Measurements from ENCODE around the gene AK4. TPM values are rescaled to one million over a fixed set of nuclear protein-coding genes. Genes with fewer than 3 reads are reported as not detected.
A peak's percentile ranks its signal among the peaks of the same experiment; 100 is the strongest.
"Not testable (repeated sequence)": the region's sequence is repeated elsewhere in the genome, so short reads cannot be mapped to it uniquely, and the experiment has no call there.

Gene AK4
- total and polyA plus RNA-seq, 2 experiments from 2014 or later: 65.4 to 110 TPM

- peak overlapping the region; percentile 59 for H3K4me2 ChIP-seq (ENCODE audit: unreplicated experiment)
- in situ Hi-C loops (cut with MboI): no loop called here
- no peaks in the 10 kb centered on the region for H4K20me1 ChIP-seq (ENCODE audit: insufficient read depth)
Observed at GRCh38 chr1:65141394-65141793, 6.6 kb upstream of the AK4 start.

GRCh38 chr1:65141918-65142317 lies 6.1 kb upstream of the AK4 start:
- Histone ChIP-seq H3K27me3 (replicated peaks; ENCODE audit: insufficient read depth) (no peaks in the 10 kb centered on the region), H3K9me2 (ENCODE audit: insufficient read depth) (no peaks in the 10 kb centered on the region), H2AFZ (peak overlapping the region; percentile 81; the same call in 1 of the 2 replicates), H3K27ac (no peak overlapping the region), H3K79me2 (ENCODE audit: insufficient read depth) (no peaks in the 10 kb centered on the region), H3K4me1 (ENCODE audit: insufficient read depth) (peaks cover 9% of the 10 kb centered on the region; the same call in 1 of the 2 replicates), H3K9me3 (ENCODE audit: low read depth) (no peaks in the 10 kb centered on the region), H3K36me3 (ENCODE audit: low read depth) (no peaks in the 10 kb centered on the region), H3K4me2 (ENCODE audit: unreplicated experiment) (peak overlapping the region; percentile 59), H4K20me1 (ENCODE audit: insufficient read depth) (no peaks in the 10 kb centered on the region), H3K4me3 (no peak overlapping the region), H3K9ac (no peak overlapping the region), H3F3A (ENCODE audit: insufficient read depth) (peaks cover 8% of the 10 kb centered on the region)
- no peak for TF ChIP-seq EZH2phosphoT487 (IDR thresholded peaks at IDR 0.05; ENCODE audit: insufficient read depth, low read depth)
- TF ChIP-seq EZH2 (IDR thresholded peaks at IDR 0.05; ENCODE audit: insufficient read depth, poor library complexity, severe bottlenecking): no peak
- DNase-seq: no peak
- in situ Hi-C loops (cut with MboI): no loop called here

More at GRCh38 chr1:65141394-65141793, 6.6 kb upstream of the AK4 start:
- Histone ChIP-seq H3K27me3 (replicated peaks; ENCODE audit: insufficient read depth) (no peaks in the 10 kb centered on the region), H3K9me2 (ENCODE audit: insufficient read depth) (no peaks in the 10 kb centered on the region), H3K9me3 (ENCODE audit: low read depth) (no peaks in the 10 kb centered on the region), H3K36me3 (ENCODE audit: low read depth) (no peaks in the 10 kb centered on the region), H3K79me2 (ENCODE audit: insufficient read depth) (no peaks in the 10 kb centered on the region), H3K4me3 (no peak overlapping the region), H3K9ac (no peak overlapping the region), H3K4me1 (ENCODE audit: insufficient read depth) (peaks cover 9% of the 10 kb centered on the region; the same call in 1 of the 2 replicates), H3K27ac (no peak overlapping the region), H2AFZ (peak overlapping the region; percentile 81), H3F3A (ENCODE audit: insufficient read depth) (peaks cover 8% of the 10 kb centered on the region)
- peak; percentile 69 for DNase-seq
- WGBS, 2 experiments (ENCODE audit: low coverage in 1 of 2, low lambda C conversion rate in 2 of 2, missing lambda C conversion rate in 2 of 2): 6 to 9% methylated on average over 4 of the region's 4 CpGs
- TF ChIP-seq EZH2phosphoT487 (IDR thresholded peaks at IDR 0.05; ENCODE audit: insufficient read depth, low read depth) (no peak), EZH2 (IDR thresholded peaks at IDR 0.05; ENCODE audit: insufficient read depth, poor library complexity, severe bottlenecking) (no peak)

- H3K4me3 ChIP-seq; H3F3A ChIP-seq (ENCODE audit: insufficient read depth); H3K9me3 ChIP-seq (ENCODE audit: low read depth); H3K4me1 ChIP-seq (ENCODE audit: insufficient read depth); H3K27ac ChIP-seq; H3K27me3 ChIP-seq (replicated peaks; ENCODE audit: insufficient read depth); DNase-seq; H3K79me2 ChIP-seq (ENCODE audit: insufficient read depth); H3K9me2 ChIP-seq (ENCODE audit: insufficient read depth); H3K36me3 ChIP-seq (ENCODE audit: low read depth); H4K20me1 ChIP-seq (ENCODE audit: insufficient read depth); in situ Hi-C loops (cut with MboI); H3K9ac ChIP-seq; H2AFZ ChIP-seq; H3K4me2 ChIP-seq (ENCODE audit: unreplicated experiment): not testable (repeated sequence)
- 85 to 88% methylated on average over 6 of the region's 6 CpGs for WGBS, 2 experiments (ENCODE audit: low coverage in 1 of 2, low lambda C conversion rate in 2 of 2, missing lambda C conversion rate in 2 of 2)
Observed at GRCh38 chr1:65143112-65143658, 4.8 kb upstream of the AK4 start.

- no peak for TF ChIP-seq EZH2 (IDR thresholded peaks at IDR 0.05; ENCODE audit: insufficient read depth, poor library complexity, severe bottlenecking)
- TF ChIP-seq EZH2phosphoT487 (IDR thresholded peaks at IDR 0.05; ENCODE audit: insufficient read depth, low read depth): no peak
- no peak for DNase-seq
- H4K20me1 ChIP-seq (ENCODE audit: insufficient read depth): peaks cover 6% of the 10 kb centered on the region; the same call in 1 of the 2 replicates
- no peaks in the 10 kb centered on the region for H3K27me3 ChIP-seq (replicated peaks; ENCODE audit: insufficient read depth)
- peak overlapping the region; percentile 82 for H3K4me3 ChIP-seq
- H3K4me1 ChIP-seq (ENCODE audit: insufficient read depth): 0 out of 2 replicates have a peak, but pooled peaks cover under 1% of the 10 kb centered on the region
- in situ Hi-C loops (cut with MboI): no loop called here
- 20 to 22% methylated on average over 20 of the region's 20 CpGs for WGBS, 2 experiments (ENCODE audit: low coverage in 1 of 2, low lambda C conversion rate in 2 of 2, missing lambda C conversion rate in 2 of 2)
- H3K27ac ChIP-seq: no peak overlapping the region
- peak overlapping the region; percentile 86 for H3K4me2 ChIP-seq (ENCODE audit: unreplicated experiment)
- peaks cover 31% of the 10 kb centered on the region for H3K79me2 ChIP-seq (ENCODE audit: insufficient read depth)
- H3K9ac ChIP-seq: peak overlapping the region; percentile 78
- H3K9me2 ChIP-seq (ENCODE audit: insufficient read depth): no peaks in the 10 kb centered on the region
- peaks cover 12% of the 10 kb centered on the region for H3F3A ChIP-seq (ENCODE audit: insufficient read depth)
- peak overlapping the region; percentile 89 for H2AFZ ChIP-seq
- H3K36me3 ChIP-seq (ENCODE audit: low read depth): no peaks in the 10 kb centered on the region
- H3K9me3 ChIP-seq (ENCODE audit: low read depth): no peaks in the 10 kb centered on the region
Observed at GRCh38 chr1:65146908-65147423, 1.0 kb upstream of the AK4 start.

Data from GM23248 (cell line).